Liver (tissue), 9 donors: Measurements from ENCODE around the gene LAMA5. TPM values are rescaled to one million over a fixed set of nuclear protein-coding genes. Genes with fewer than 3 reads are reported as not detected.

Experiments used
- DNase-seq: peaks from one replicate; pipeline ENCODE4 v3.0.0-alpha.2; 2017; ENCODE audit warnings: low spot score
- H3K27ac ChIP-seq, 2 donors: one replicate each; pipeline ENCODE4 v1.7.0; 2013; ENCODE audit warnings: inconsistent platforms in 2 of 2, low read length in 2 of 2, control low read depth in 1 of 2, low read depth in 1 of 2, mild to moderate bottlenecking in 1 of 2
- H3K27me3 ChIP-seq, 4 donors: one replicate each; pipeline versions ENCODE4 v1.6.1 to v1.7.0; 2013; ENCODE audit warnings: low read length in 3 of 4, inconsistent platforms in 1 of 4, mild to moderate bottlenecking in 1 of 4, moderate library complexity in 1 of 4; ENCODE audit not compliant: control insufficient read depth in 4 of 4, insufficient read depth in 4 of 4
- H3K36me3 ChIP-seq, 4 donors: one replicate each; pipeline versions ENCODE4 v1.6.1 to v1.7.0; 2013; ENCODE audit warnings: low read length in 3 of 4, mild to moderate bottlenecking in 3 of 4, low read depth in 1 of 4, moderate library complexity in 1 of 4; ENCODE audit not compliant: control insufficient read depth in 4 of 4, insufficient read depth in 3 of 4
- H3K4me1 ChIP-seq, 4 donors: one replicate each; pipeline versions ENCODE4 v1.6.1 to v1.7.0; 2013; ENCODE audit warnings: low read length in 3 of 4, mild to moderate bottlenecking in 3 of 4, moderate library complexity in 1 of 4; ENCODE audit not compliant: control insufficient read depth in 4 of 4, insufficient read depth in 4 of 4
- H3K4me3 ChIP-seq, 3 donors: one replicate each; pipeline versions ENCODE4 v1.6.1 to v1.7.0; 2013; ENCODE audit warnings: low read length in 3 of 3, control low read depth in 1 of 3, low read depth in 1 of 3, mild to moderate bottlenecking in 1 of 3
- H3K9ac ChIP-seq, 2 donors: one replicate each; pipeline ENCODE4 v1.7.0; 2013; ENCODE audit warnings: low read length in 2 of 2, mild to moderate bottlenecking in 2 of 2, moderate library complexity in 2 of 2, control low read depth in 1 of 2, low read depth in 1 of 2
- H3K9me3 ChIP-seq, 4 donors: one replicate each; pipeline versions ENCODE4 v1.6.1 to v1.7.0; 2013; ENCODE audit warnings: low read length in 3 of 4; ENCODE audit not compliant: control insufficient read depth in 4 of 4
- EGR1 ChIP-seq, 2 donors: IDR thresholded peaks; 2 replicates each; pipeline ENCODE4 v1.6.1; 2016 to 2018; ENCODE audit warnings: antibody characterized with exemption in 2 of 2, low read depth in 2 of 2
- FOXA2 ChIP-seq: IDR thresholded peaks from 2 replicates; pipeline ENCODE4 v1.6.1; 2016; ENCODE audit warnings: antibody characterized with exemption
- GABPA ChIP-seq, 2 donors: IDR thresholded peaks in 1 of 2; conservative IDR thresholded peaks in 1 of 2; 2 replicates each; pipeline ENCODE4 v1.6.1; 2016; ENCODE audit warnings: antibody characterized with exemption in 2 of 2, mild to moderate bottlenecking in 1 of 2, moderate library complexity in 1 of 2
- NR2F2 ChIP-seq: IDR thresholded peaks from 2 replicates; pipeline ENCODE4 v1.6.1; 2016; ENCODE audit warnings: antibody characterized with exemption
- RAD21 ChIP-seq, 2 donors: IDR thresholded peaks; 2 replicates each; pipeline ENCODE4 v1.6.1; 2016; ENCODE audit warnings: antibody characterized with exemption in 2 of 2, mild to moderate bottlenecking in 2 of 2
- TAF1 ChIP-seq: conservative IDR thresholded peaks from 2 replicates; pipeline ENCODE4 v1.6.1; 2016; ENCODE audit warnings: antibody characterized with exemption, mild to moderate bottlenecking
- YY1 ChIP-seq: IDR thresholded peaks from 2 replicates; pipeline ENCODE4 v1.6.1; 2016; ENCODE audit warnings: antibody characterized with exemption, mild to moderate bottlenecking
- WGBS: extraction: QIAGEN DNeasy Blood & Tissue Kit; methylation state at CpG from one replicate; pipeline ENCODE4 v1.1.7; 2013; 5-methylcytosine and 5-hydroxymethylcytosine counted together
- polyA plus RNA-seq, 2 donors: library from polyadenylated mRNA; stranded (reverse) in 1 of 2; unstranded in 1 of 2; fragments of 200-250 nt in 1 of 2; fragments of >200 nt in 1 of 2; fragmentation: Nextera tagmentation in 1 of 2; extraction: Ambion mirVana in 1 of 2; gene quantifications; one replicate each; pipeline versions ENCODE4 v1.2.1 to v1.2.3, GENCODE V29; 2013 to 2015
- total RNA-seq, 2 donors: library from RNA; depleted of rRNA; stranded (reverse); fragments of >200 nt; gene quantifications; one replicate each; pipeline ENCODE4 v1.2.3, GENCODE V29; 2014
- TF ChIP-seq, protein P1 (sequence below): fragments of 150-350 bp; IDR thresholded peaks from 2 replicates; pipeline ENCODE4 v1.5.1; 2017; ENCODE audit warnings: improper control_type of control experiment, low read depth, low read length; ENCODE audit not compliant: missing input control
- TF ChIP-seq, protein P2 (sequence below): IDR thresholded peaks from 2 replicates; pipeline ENCODE4 v1.6.1; 2016; ENCODE audit warnings: antibody characterized with exemption
- donor health status: healthy.
- donor health status: healthy.
- donor health status: healthy.
- donor health status: healthy.
- donor health status: healthy.

The LAMA5 gene
- total and polyA plus RNA-seq, 4 donors, result 3.6 to 40.2 (median 13.7) TPM

- Histone ChIP-seq H3K4me3 (no peak overlapping the region), H3K36me3 (peaks cover 6 to 50% (median 12%) of the 10 kb centered on the region in 4 donors), H3K9ac (no peak overlapping the region), H3K27me3 (no peaks in the 10 kb centered on the region), H3K27ac (no peak overlapping the region), H3K9me3 (no peaks in the 10 kb centered on the region), H3K4me1 (peaks cover 0 to 9% (median 2%) of the 10 kb centered on the region in 4 donors)
- no peak for TF ChIP-seq FOXA2
- DNase-seq, result no peak
- 90% methylated on average over 18 of the region's 18 CpGs for WGBS
Measured at GRCh38 chr20:62317167-62317655, 49.9 kb downstream of the LAMA5 start.

DNA sequence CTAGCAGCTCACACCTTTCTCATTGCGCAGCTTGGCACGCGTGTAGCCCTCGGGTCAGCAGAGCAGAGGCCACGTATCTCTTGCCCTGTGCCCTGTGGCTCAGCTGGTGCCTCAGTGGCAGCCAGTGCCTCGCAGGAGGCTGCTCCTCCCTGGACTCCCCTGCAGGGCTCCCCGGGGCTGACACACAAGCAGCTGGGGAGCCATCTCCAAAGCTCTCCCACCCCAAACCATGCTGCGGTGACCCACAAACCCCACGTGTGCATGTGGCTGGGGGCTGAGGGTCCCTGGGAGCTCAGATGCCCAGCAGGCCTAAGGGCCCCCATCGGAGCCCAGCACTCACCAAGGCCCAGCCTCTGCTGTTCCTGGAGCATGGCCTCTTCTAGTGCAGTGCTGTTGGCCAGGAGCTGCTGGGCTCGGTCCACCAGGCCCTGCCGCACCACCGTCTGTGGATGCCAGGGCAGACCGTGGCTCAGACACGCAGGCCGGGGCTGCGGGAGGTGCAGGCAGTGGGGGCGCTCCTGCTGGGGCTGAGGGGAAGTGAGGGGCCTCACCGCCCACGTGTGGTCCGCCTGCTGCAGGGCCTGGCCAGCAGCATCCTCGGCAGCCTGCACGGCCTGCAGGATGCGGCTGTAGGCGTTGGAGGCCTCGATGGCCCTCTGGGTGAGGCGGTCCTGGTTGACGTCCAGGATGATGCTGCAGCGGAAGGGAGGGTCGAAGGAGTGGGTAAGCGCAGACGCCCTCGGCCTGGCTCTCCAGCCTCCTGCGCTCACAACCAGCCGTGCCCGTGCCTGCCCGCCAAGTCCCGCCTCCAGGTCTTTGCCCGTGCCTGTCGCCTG is 50.6 kb downstream of the LAMA5 start:
- TF ChIP-seq, protein P1, sequence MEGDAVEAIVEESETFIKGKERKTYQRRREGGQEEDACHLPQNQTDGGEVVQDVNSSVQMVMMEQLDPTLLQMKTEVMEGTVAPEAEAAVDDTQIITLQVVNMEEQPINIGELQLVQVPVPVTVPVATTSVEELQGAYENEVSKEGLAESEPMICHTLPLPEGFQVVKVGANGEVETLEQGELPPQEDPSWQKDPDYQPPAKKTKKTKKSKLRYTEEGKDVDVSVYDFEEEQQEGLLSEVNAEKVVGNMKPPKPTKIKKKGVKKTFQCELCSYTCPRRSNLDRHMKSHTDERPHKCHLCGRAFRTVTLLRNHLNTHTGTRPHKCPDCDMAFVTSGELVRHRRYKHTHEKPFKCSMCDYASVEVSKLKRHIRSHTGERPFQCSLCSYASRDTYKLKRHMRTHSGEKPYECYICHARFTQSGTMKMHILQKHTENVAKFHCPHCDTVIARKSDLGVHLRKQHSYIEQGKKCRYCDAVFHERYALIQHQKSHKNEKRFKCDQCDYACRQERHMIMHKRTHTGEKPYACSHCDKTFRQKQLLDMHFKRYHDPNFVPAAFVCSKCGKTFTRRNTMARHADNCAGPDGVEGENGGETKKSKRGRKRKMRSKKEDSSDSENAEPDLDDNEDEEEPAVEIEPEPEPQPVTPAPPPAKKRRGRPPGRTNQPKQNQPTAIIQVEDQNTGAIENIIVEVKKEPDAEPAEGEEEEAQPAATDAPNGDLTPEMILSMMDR, result no peak
- TF ChIP-seq FOXA2 (no peak), YY1 (no peak)
- peaks cover 0 to 7% (median 2%) of the 10 kb centered on the region in 4 donors for H3K4me1 ChIP-seq
- no peak overlapping the region for H3K4me3 ChIP-seq
- no peak for DNase-seq
- H3K27ac ChIP-seq, result no peak overlapping the region
- H3K9ac ChIP-seq, result no peak overlapping the region
- no peaks in the 10 kb centered on the region for H3K9me3 ChIP-seq
- 92% methylated on average over 40 of the region's 40 CpGs for WGBS
- H3K27me3 ChIP-seq, result no peaks in the 10 kb centered on the region
- H3K36me3 ChIP-seq, result peaks cover 6 to 55% (median 11%) of the 10 kb centered on the region in 4 donors

- Histone ChIP-seq H3K36me3 (peaks cover 6 to 57% (median 14%) of the 10 kb centered on the region in 4 donors), H3K9ac (no peak overlapping the region), H3K27me3 (no peaks in the 10 kb centered on the region), H3K4me1 (peaks cover 0 to 5% (median 2%) of the 10 kb centered on the region in 4 donors), H3K9me3 (no peaks in the 10 kb centered on the region), H3K27ac (no peak overlapping the region), H3K4me3 (no peak overlapping the region)
- TF ChIP-seq NR2F2 (no peak), TAF1 (no peak), RAD21 (IDR thresholded peaks at IDR 0.05) (no peak), EGR1 (IDR thresholded peaks at IDR 0.05; ENCODE audit: low read depth in 2 of 2) (no peak), GABPA (IDR thresholded peaks at IDR 0.05 in 1 of 2, conservative IDR thresholded peaks at IDR 0.05 in 1 of 2) (no peak)
- TF ChIP-seq, protein P1, result no peak
- TF ChIP-seq, protein P2, sequence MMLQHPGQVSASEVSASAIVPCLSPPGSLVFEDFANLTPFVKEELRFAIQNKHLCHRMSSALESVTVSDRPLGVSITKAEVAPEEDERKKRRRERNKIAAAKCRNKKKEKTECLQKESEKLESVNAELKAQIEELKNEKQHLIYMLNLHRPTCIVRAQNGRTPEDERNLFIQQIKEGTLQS, result no peak
- DNase-seq, result no peak
- 97% methylated on average over 12 of the region's 12 CpGs for WGBS
Measured at GRCh38 chr20:62315773-62316172, 51.3 kb downstream of the LAMA5 start.
